Activated T-helper 2 cell treated with anti-CD3 and anti-CD28 coated beads, Interferon-gamma antibody, Interleukin-2, Interleukin-4, amounts not matched to agents 10 μg/mL and 5 μg/mL and 100 μg/mL, durations not matched to agents 14 hours and 24 hours and 36 hours (primary cell): ENCODE measurements around the gene BTBD6. TPM values are rescaled to one million over a fixed set of nuclear protein-coding genes. Genes with fewer than 3 reads are reported as not detected.
"Not testable (repeated sequence)": the region's sequence is repeated elsewhere in the genome, so short reads cannot be mapped to it uniquely, and the experiment has no call there.

Source experiments
- DNase-seq: peaks from one replicate; pipeline ENCODE4 v3.0.0; 2021; ENCODE audit warnings: low spot score
- H3K27ac Mint-ChIP-seq: one replicate; pipeline ENCODE4 v1.8.0; 2021; ENCODE audit warnings: mixed read lengths
- H3K27me3 Mint-ChIP-seq: one replicate; pipeline ENCODE4 v1.8.0; 2021; ENCODE audit warnings: low read depth, mixed read lengths
- H3K36me3 Mint-ChIP-seq: one replicate; pipeline ENCODE4 v1.8.0; 2021; ENCODE audit warnings: low read depth, mixed read lengths
- H3K4me1 Mint-ChIP-seq: one replicate; pipeline ENCODE4 v1.8.0; 2021; ENCODE audit warnings: low read depth, mixed read lengths
- H3K4me3 Mint-ChIP-seq: one replicate; pipeline ENCODE4 v1.8.0; 2021; ENCODE audit warnings: low read depth, mild to moderate bottlenecking, moderate library complexity, mixed read lengths
- H3K9me3 Mint-ChIP-seq: one replicate; pipeline ENCODE4 v1.8.0; 2021; ENCODE audit warnings: mixed read lengths
- intact Hi-C: fragments of 100-400 bp; cut with micrococcal nuclease; formaldehyde crosslinking; loops from one replicate; pipeline ENCODE4 v1.15.1; 2023
- total RNA-seq: library from RNA; stranded (reverse); gene quantifications from 2 replicates; pipeline ENCODE4 v1.2.3, GENCODE V29; 2022

Gene BTBD6
- total RNA-seq, 1 donor from 2014 or later, result 38.6 TPM

- intact Hi-C loops, result no loop called here
Measured at GRCh38 chr14:105285174-105285573, 36.8 kb downstream of the BTBD6 start.

DNA sequence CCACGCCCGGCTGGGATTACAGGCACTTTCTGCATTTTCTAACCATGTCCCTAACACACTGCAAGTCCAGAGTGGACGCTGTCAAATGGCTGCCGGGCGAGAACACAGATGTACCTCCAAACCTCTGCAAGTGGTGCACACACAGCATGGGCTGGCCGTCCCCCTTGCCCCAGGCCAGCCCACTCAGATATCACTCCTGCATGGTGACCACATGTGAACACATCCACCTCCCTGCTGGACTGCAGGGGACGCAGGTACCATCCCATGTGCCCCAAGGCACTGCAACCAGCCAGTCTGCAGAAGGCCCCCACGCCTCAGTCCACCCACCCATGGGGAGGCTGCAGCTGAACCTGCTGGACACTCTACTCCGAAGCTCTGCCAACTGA, 38.4 kb downstream of the BTBD6 start:
- Mint-ChIP-seq H3K27ac (no peak overlapping the region), H3K4me1 (peaks cover 25% of the 10 kb centered on the region), H3K36me3 (peaks cover 7% of the 10 kb centered on the region), H3K9me3 (no peaks in the 10 kb centered on the region), H3K27me3 (no peaks in the 10 kb centered on the region), H3K4me3 (no peak overlapping the region)
- intact Hi-C loops, result no loop called here
- no peak for DNase-seq

More at GRCh38 chr14:105285174-105285573, 36.8 kb downstream of the BTBD6 start:
- peaks cover 9% of the 10 kb centered on the region for H3K36me3 Mint-ChIP-seq
- H3K27ac Mint-ChIP-seq, result no peak overlapping the region
- H3K9me3 Mint-ChIP-seq, result no peaks in the 10 kb centered on the region
- no peaks in the 10 kb centered on the region for H3K27me3 Mint-ChIP-seq
- no peak overlapping the region for H3K4me3 Mint-ChIP-seq
- peaks cover 22% of the 10 kb centered on the region for H3K4me1 Mint-ChIP-seq
- no peak for DNase-seq

DNA sequence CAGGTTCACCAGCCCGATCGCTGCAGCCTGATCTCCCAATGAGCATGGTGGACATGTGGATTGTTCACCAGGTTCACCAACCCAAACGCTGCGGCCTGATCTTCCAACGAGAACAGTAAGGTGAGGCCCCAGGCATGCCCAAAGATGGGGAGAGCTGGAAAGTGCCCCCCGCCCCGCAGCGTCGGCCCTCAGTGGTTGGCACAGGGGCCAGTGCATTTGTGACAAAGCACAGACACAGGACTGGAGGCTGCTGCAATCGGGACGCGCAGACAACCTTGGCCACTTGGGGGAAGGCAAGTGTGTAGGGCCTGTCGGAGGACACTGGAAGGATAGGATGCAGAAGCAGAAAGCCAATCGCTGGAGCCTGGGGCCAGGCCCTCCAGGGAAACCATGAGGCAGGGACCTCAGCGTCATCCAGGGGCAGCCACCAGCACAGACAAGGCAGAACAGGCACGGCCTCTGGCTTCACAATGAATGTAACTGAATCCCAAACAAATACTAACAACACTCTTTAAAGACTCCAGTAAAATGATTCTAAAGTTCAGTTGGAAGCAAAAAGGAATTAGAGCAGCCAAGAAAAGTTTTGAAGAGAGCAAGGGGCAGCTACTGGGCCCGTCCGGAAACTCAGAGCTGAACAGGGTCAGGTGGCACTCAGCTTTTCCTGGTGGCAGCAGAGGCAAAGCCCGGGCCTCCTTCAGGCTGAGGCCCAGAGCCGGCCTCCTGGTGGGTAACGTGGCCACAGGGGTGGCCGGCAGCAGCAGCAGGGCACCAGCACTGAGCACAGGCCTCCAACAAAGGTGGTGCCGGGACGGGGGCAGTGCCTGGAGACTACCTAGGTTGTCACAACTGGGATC, 39.1 kb downstream of the BTBD6 start:
- Mint-ChIP-seq H3K4me3 (no peak overlapping the region), H3K36me3 (peaks cover 5% of the 10 kb centered on the region), H3K27ac (no peak overlapping the region), H3K4me1 (peaks cover 22% of the 10 kb centered on the region), H3K27me3 (no peaks in the 10 kb centered on the region), H3K9me3 (no peaks in the 10 kb centered on the region)
- DNase-seq, result no peak
- intact Hi-C loops, result no loop called here

DNA sequence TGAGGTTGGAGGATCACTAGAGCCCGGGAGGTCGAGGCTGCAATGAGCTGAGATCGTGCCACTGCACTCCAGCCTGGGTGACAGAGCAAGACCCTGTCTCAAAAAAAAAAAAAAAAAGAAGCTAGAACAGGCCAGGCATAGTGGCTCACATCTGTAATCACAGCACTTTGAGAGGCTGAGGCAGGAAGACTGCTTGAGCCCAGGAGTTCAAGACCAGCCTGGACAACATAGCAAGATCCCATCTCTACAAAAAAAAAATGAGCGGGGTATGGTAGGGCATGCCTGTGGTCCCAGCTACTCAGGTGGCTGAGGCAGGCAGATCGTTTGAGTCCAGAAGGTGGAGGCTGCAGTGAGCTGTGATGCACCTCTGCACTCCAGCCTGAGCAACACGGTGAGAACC, 40.6 kb downstream of the BTBD6 start:
- H3K4me1 Mint-ChIP-seq, result peaks cover 29% of the 10 kb centered on the region
- intact Hi-C loops, H3K27me3 Mint-ChIP-seq, H3K4me3 Mint-ChIP-seq, H3K36me3 Mint-ChIP-seq, H3K9me3 Mint-ChIP-seq, DNase-seq: not testable (repeated sequence)
- peak overlapping the region; percentile 46 for H3K27ac Mint-ChIP-seq

DNA sequence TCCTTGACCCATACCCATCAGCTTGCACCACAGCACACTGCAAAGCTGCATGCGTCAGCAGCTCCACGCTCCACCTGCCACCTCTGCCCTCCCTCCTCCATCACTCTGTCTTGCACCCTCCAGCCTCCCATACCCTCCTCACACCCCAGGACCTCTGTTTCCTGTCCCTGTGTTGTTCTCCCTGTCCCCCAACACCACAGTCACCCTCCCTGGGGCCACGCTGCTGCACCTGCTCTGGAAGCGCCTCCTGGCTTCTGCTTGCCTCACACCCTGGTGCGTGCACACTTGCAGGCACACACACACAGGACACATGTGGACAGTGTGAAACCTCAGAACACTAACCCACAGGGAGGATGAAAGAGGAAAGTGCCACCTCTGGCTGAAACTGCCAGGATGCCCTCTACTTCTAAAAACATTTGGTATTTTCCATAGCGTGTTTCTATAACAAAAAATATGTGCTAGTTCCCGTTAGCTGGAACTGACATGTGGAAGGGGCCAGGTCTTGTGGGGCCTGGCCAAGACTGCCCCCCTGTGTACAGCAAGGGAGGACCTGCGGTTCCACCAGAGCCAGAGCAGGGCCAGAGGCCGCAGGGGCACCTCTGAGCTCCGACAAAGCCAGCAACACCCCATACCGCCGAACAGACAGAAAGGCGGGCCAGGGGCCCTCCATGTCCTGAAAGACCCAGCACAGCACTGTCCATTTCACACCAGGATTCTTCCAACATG, 42.5 kb downstream of the BTBD6 start:
- intact Hi-C loops, result loop anchor here (10.0 kb wide), 1 partner anchor 226 kb away; the partner anchor contains the start of gene GPR132
- H3K4me3 Mint-ChIP-seq, result no peak overlapping the region

DNA sequence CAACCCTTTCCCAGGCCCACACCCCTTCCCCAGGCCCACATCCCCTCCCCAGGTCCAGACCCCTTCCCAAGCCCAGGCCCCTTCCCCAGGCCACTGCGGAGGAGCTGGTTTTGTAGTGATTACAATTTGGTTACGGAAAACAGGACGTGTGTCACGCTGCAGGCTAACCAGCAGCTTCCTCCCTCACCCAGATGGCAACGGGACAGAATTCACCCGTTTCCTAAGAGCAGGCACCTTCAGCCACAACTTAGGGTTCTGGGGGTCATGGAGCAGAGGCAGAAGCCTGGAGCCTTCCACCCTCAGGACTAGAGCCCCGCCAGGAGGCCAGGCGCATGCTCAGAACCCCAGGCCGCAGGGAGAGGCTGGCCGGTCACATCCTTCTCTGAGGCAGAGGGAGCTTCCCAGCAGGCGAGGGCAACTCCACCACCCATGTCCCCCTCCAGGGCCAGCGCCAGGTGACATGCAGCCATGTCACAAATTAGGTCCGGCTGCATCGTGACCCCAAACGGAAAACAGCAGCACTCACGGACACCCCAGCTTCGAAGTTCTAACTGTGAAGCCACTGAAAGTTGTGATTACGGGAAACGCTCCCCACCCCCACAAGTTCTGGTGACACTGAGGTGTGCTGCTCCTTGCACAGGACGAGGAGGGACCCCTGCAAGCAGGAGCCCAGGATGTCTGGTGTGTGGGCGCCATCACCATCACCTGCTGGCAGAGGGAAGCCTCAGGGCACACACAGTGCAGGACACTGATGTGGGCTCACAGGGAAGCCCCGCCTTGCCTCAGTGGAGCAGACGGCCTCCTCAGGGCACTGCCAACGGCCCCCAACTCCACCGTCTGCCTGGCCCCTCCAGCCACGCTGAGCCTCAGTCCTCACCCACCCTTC, 44.7 kb downstream of the BTBD6 start:
- intact Hi-C loops, result loop anchor here (1.0 to 10.0 kb wide), 2 partner anchors 59 to 228 kb away; partner anchors contain the start of gene GPR132
- H3K4me3 Mint-ChIP-seq, result peak overlapping the region; percentile 63
- H3K27me3 Mint-ChIP-seq, result no peaks in the 10 kb centered on the region
- no peak for DNase-seq
- peaks cover 11% of the 10 kb centered on the region for H3K36me3 Mint-ChIP-seq
- peaks cover 31% of the 10 kb centered on the region for H3K4me1 Mint-ChIP-seq
- peak overlapping the region; percentile 85 for H3K27ac Mint-ChIP-seq
- H3K9me3 Mint-ChIP-seq, result no peaks in the 10 kb centered on the region

More for the DNA sequence above, 42.5 kb downstream of the BTBD6 start:
- Mint-ChIP-seq H3K4me1 (peaks cover 31% of the 10 kb centered on the region), H3K27ac (peak overlapping the region; percentile 5), H3K9me3 (no peaks in the 10 kb centered on the region), H3K36me3 (peaks cover 6% of the 10 kb centered on the region), H3K27me3 (no peaks in the 10 kb centered on the region)
- DNase-seq, result no peak

DNA sequence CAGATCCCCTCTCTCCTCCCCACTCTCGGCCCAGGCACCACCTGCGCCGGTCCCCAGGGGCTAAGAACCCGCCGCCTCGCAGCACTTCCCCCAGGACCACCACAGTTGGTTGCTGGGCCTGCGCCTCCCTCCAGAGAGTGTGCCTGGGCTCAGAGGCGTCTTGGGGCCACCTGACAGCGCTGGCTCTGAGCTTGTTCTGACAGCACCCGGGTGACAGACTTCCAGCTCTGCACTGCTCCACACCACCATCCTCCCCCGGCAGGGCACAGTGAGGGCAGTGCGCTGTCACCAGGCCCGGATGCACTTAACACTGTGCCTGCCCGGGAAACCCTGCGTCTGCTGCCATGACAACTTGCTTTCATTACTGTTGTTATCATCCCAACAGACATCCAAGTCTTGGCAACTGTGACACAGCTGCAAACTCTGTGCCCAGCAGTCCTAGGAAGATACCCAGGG, 45.8 kb downstream of the BTBD6 start:
- DNase-seq, result peak; percentile 73
- Mint-ChIP-seq H3K9me3 (no peaks in the 10 kb centered on the region), H3K27me3 (no peaks in the 10 kb centered on the region), H3K4me3 (peak overlapping the region; percentile 45), H3K36me3 (peaks cover 15% of the 10 kb centered on the region), H3K27ac (peak overlapping the region; percentile 96), H3K4me1 (peaks cover 35% of the 10 kb centered on the region)
- intact Hi-C loops, result loop anchor here (10.0 kb wide), 1 partner anchor 229 kb away; the partner anchor contains the start of gene GPR132

GRCh38 chr14:105297311-105297710, 49.0 kb downstream of the BTBD6 start:
- Mint-ChIP-seq H3K4me1 (peaks cover 38% of the 10 kb centered on the region), H3K36me3 (peaks cover 21% of the 10 kb centered on the region)
- not testable (repeated sequence) for H3K9me3 Mint-ChIP-seq, DNase-seq, H3K4me3 Mint-ChIP-seq, H3K27me3 Mint-ChIP-seq, H3K27ac Mint-ChIP-seq
- intact Hi-C loops, result loop anchor here (10.0 kb wide), 1 partner anchor 233 kb away; the partner anchor contains the start of gene GPR132

- Mint-ChIP-seq H3K4me1 (peaks cover 21% of the 10 kb centered on the region), H3K4me3 (peak overlapping the region; percentile 88), H3K27me3 (no peaks in the 10 kb centered on the region), H3K36me3 (peaks cover 21% of the 10 kb centered on the region), H3K9me3 (no peaks in the 10 kb centered on the region), H3K27ac (peak overlapping the region; percentile 86)
- intact Hi-C loops, result loop anchor here (10.0 kb wide), 1 partner anchor 235 kb away; the partner anchor contains the start of gene GPR132
- no peak for DNase-seq
Measured at GRCh38 chr14:105299654-105300541, 51.6 kb downstream of the BTBD6 start.
